ENCODE measurements around the gene CDKAL1.
"Not testable (repeated sequence)": the region's sequence is repeated elsewhere in the genome, so short reads cannot be mapped to it uniquely, and the experiment has no call there.

The CDKAL1 gene

GRCh38 chr6:21195301-21195700, 661.0 kb downstream of the CDKAL1 start:
- not testable (repeated sequence) for H3K4me1 ChIP-seq (ENCODE audit: control insufficient read depth, insufficient read depth, low read length, unreplicated experiment); H3K27ac ChIP-seq (ENCODE audit: low read depth, low read length); H3K79me2 ChIP-seq (ENCODE audit: control insufficient read depth, insufficient read depth, low read length, unreplicated experiment); H3K4me3 ChIP-seq (ENCODE audit: low read depth, low read length); H3K36me3 ChIP-seq (ENCODE audit: insufficient read depth, low read length); H3K27me3 ChIP-seq (ENCODE audit: insufficient read depth, low read length); H2AFZ ChIP-seq (ENCODE audit: low read length, unreplicated experiment)

- Histone ChIP-seq H3K4me1 (ENCODE audit: control insufficient read depth, insufficient read depth, low read length, unreplicated experiment) (no peaks in the 10 kb centered on the region), H3K27me3 (ENCODE audit: insufficient read depth, low read length) (no peaks in the 10 kb centered on the region), H3K79me2 (ENCODE audit: control insufficient read depth, insufficient read depth, low read length, unreplicated experiment) (no peaks in the 10 kb centered on the region), H3K27ac (ENCODE audit: low read depth, low read length) (no peak overlapping the region), H3K36me3 (ENCODE audit: insufficient read depth, low read length) (no peaks in the 10 kb centered on the region), H3K4me3 (ENCODE audit: low read depth, low read length) (no peak overlapping the region), H2AFZ (ENCODE audit: low read length, unreplicated experiment) (no peak overlapping the region)
Observed at GRCh38 chr6:21198032-21198640, 663.9 kb downstream of the CDKAL1 start.

DNA sequence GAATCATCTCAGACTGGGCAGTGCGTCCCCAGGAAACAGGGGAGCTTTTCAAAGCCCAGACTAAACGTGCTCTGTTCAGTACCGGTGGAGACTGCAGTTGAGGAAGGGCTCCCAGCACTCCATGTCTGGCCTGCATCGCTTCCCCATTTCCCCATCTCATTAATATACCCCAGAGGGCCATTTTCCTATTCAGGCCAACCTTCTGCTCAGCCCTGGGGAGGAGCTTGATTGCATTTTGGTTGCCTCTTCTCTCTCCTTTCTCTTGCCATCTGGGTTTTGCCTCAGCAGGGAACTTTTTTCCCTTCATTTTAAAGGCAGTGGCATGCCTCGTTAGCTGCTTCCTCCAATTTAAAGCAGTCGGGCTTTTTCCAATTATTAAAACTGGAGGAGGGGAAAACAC, 665.0 kb downstream of the CDKAL1 start:
- H3K27me3 ChIP-seq (ENCODE audit: insufficient read depth, low read length): no peaks in the 10 kb centered on the region
- H3K4me1 ChIP-seq (ENCODE audit: control insufficient read depth, insufficient read depth, low read length, unreplicated experiment): no peaks in the 10 kb centered on the region
- H3K4me3 ChIP-seq (ENCODE audit: low read depth, low read length): no peak overlapping the region
- H3K36me3 ChIP-seq (ENCODE audit: insufficient read depth, low read length): no peaks in the 10 kb centered on the region
- no peak overlapping the region for H2AFZ ChIP-seq (ENCODE audit: low read length, unreplicated experiment)
- no peaks in the 10 kb centered on the region for H3K79me2 ChIP-seq (ENCODE audit: control insufficient read depth, insufficient read depth, low read length, unreplicated experiment)
- no peak overlapping the region for H3K27ac ChIP-seq (ENCODE audit: low read depth, low read length)

- Histone ChIP-seq H2AFZ (ENCODE audit: low read length, unreplicated experiment) (no peak overlapping the region), H3K4me1 (ENCODE audit: control insufficient read depth, insufficient read depth, low read length, unreplicated experiment) (no peaks in the 10 kb centered on the region), H3K79me2 (ENCODE audit: control insufficient read depth, insufficient read depth, low read length, unreplicated experiment) (no peaks in the 10 kb centered on the region), H3K36me3 (ENCODE audit: insufficient read depth, low read length) (no peaks in the 10 kb centered on the region), H3K27ac (ENCODE audit: low read depth, low read length) (no peak overlapping the region), H3K27me3 (ENCODE audit: insufficient read depth, low read length) (no peaks in the 10 kb centered on the region), H3K4me3 (ENCODE audit: low read depth, low read length) (no peak overlapping the region)
Observed at GRCh38 chr6:21200134-21200870, 666.0 kb downstream of the CDKAL1 start.

DNA sequence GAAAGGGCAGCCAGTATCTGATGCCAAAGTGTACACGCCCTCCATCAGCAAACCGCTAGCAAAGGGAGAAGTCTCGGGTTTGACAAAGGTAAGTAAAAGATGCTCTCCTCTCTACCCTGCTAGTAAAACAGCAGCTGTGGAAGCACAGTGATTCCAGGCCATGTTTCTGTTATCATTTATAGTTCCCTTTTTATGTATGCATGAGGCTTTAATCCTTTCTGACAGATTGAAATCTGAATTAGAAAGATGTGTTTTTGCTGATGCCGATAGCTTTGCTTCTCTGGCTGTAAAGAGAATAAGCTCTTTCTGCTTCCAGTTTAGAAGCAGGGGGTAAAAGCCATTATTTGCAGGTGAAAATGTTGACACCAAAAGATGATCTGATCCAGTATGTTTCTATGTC, 666.9 kb downstream of the CDKAL1 start:
- no peak overlapping the region for H3K4me3 ChIP-seq (ENCODE audit: low read depth, low read length)
- H3K27ac ChIP-seq (ENCODE audit: low read depth, low read length): no peak overlapping the region
- H2AFZ ChIP-seq (ENCODE audit: low read length, unreplicated experiment): no peak overlapping the region
- H3K27me3 ChIP-seq (ENCODE audit: insufficient read depth, low read length): no peaks in the 10 kb centered on the region
- no peaks in the 10 kb centered on the region for H3K36me3 ChIP-seq (ENCODE audit: insufficient read depth, low read length)
- H3K4me1 ChIP-seq (ENCODE audit: control insufficient read depth, insufficient read depth, low read length, unreplicated experiment): no peaks in the 10 kb centered on the region
- no peaks in the 10 kb centered on the region for H3K79me2 ChIP-seq (ENCODE audit: control insufficient read depth, insufficient read depth, low read length, unreplicated experiment)

DNA sequence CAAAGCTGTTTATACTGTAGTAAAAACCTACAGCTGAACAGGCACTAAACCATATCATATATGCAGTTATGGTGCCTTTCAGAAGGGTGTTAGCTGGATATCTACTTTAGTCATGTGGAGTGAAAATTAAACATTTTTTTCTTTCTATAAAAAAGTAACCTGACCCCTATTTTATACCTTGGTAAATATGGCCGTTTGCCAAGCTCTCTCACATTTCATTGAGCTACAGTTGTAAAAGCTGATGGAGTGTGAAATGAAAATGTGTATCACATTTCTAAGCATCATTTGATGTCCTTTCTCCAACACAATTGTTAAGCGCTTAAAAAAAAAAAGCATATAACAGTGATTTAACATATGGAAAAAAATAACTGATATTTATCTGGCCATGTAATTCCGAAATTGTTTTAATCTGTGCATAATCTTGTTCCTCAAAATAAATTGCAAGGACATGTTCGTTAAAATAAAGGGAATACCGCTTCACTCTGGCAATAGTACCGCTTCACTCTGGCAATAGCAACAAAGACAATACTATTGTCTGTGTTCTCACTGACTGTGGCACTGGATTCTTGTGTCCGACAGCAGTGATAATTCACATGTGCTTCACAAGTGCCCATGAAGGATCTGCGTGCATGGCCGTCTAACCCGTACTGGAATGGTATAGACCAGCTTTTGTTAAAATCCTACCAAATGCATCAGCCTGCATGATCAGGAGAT, 667.5 kb downstream of the CDKAL1 start:
- no peak overlapping the region for H2AFZ ChIP-seq (ENCODE audit: low read length, unreplicated experiment)
- H3K4me1 ChIP-seq (ENCODE audit: control insufficient read depth, insufficient read depth, low read length, unreplicated experiment): no peaks in the 10 kb centered on the region
- no peak overlapping the region for H3K27ac ChIP-seq (ENCODE audit: low read depth, low read length)

DNA sequence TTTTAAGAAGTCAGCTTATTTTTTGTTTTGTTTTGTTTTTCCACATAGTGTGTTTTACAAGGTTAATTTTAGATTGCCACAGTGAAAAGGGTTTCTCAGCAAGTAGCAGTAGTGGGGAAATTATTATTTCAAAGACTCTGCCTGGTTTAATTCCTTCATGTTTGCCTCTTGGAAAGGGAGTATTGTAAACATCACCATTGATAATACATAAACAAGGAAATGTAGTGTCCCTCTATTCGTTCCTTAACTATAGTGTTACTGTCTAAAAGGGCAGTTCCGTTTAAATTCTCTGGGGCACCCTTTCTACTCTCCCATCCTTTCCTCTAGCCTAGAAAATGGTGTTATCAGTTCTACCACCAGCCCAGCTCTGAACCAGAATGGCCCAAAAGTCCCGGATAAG, 668.3 kb downstream of the CDKAL1 start:
- Histone ChIP-seq H2AFZ (ENCODE audit: low read length, unreplicated experiment) (no peak overlapping the region), H3K79me2 (ENCODE audit: control insufficient read depth, insufficient read depth, low read length, unreplicated experiment) (no peaks in the 10 kb centered on the region), H3K27ac (ENCODE audit: low read depth, low read length) (no peak overlapping the region), H3K4me1 (ENCODE audit: control insufficient read depth, insufficient read depth, low read length, unreplicated experiment) (no peaks in the 10 kb centered on the region), H3K4me3 (ENCODE audit: low read depth, low read length) (no peak overlapping the region), H3K27me3 (ENCODE audit: insufficient read depth, low read length) (no peaks in the 10 kb centered on the region), H3K36me3 (ENCODE audit: insufficient read depth, low read length) (no peaks in the 10 kb centered on the region)

More for the DNA sequence above, 667.5 kb downstream of the CDKAL1 start:
- Histone ChIP-seq H3K36me3 (ENCODE audit: insufficient read depth, low read length) (no peaks in the 10 kb centered on the region), H3K79me2 (ENCODE audit: control insufficient read depth, insufficient read depth, low read length, unreplicated experiment) (no peaks in the 10 kb centered on the region), H3K27me3 (ENCODE audit: insufficient read depth, low read length) (no peaks in the 10 kb centered on the region), H3K4me3 (ENCODE audit: low read depth, low read length) (no peak overlapping the region)

DNA sequence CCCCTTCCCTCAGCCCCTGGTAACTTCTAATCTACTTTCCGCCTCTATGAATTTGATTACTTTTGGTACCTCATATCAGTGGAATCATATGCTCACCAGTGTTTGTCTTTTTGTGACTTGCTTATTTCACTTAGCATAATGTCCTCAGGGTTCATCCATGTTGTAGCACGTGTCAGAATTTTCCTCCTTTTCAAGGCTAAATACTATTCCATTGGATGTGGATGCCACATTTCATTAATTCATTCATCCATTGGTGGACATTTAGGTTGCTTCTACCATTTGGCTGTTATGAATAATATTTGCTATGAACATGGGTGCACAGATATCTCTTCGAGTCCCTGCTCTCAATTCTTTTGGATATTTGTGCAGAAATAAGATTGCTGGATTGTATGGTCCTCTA, 670.7 kb downstream of the CDKAL1 start:
- no peak overlapping the region for H3K27ac ChIP-seq (ENCODE audit: low read depth, low read length)
- no peaks in the 10 kb centered on the region for H3K79me2 ChIP-seq (ENCODE audit: control insufficient read depth, insufficient read depth, low read length, unreplicated experiment)
- H3K27me3 ChIP-seq (ENCODE audit: insufficient read depth, low read length): no peaks in the 10 kb centered on the region
- no peaks in the 10 kb centered on the region for H3K4me1 ChIP-seq (ENCODE audit: control insufficient read depth, insufficient read depth, low read length, unreplicated experiment)
- H3K36me3 ChIP-seq (ENCODE audit: insufficient read depth, low read length): no peaks in the 10 kb centered on the region
- H3K4me3 ChIP-seq (ENCODE audit: low read depth, low read length): no peak overlapping the region
- H2AFZ ChIP-seq (ENCODE audit: low read length, unreplicated experiment): no peak overlapping the region

- Histone ChIP-seq H3K27me3 (ENCODE audit: insufficient read depth, low read length) (no peaks in the 10 kb centered on the region), H2AFZ (ENCODE audit: low read length, unreplicated experiment) (no peak overlapping the region), H3K4me1 (ENCODE audit: control insufficient read depth, insufficient read depth, low read length, unreplicated experiment) (no peaks in the 10 kb centered on the region), H3K27ac (ENCODE audit: low read depth, low read length) (no peak overlapping the region), H3K79me2 (ENCODE audit: control insufficient read depth, insufficient read depth, low read length, unreplicated experiment) (no peaks in the 10 kb centered on the region), H3K36me3 (ENCODE audit: insufficient read depth, low read length) (no peaks in the 10 kb centered on the region), H3K4me3 (ENCODE audit: low read depth, low read length) (no peak overlapping the region)
Observed at GRCh38 chr6:21208081-21208795, 674.0 kb downstream of the CDKAL1 start.

DNA sequence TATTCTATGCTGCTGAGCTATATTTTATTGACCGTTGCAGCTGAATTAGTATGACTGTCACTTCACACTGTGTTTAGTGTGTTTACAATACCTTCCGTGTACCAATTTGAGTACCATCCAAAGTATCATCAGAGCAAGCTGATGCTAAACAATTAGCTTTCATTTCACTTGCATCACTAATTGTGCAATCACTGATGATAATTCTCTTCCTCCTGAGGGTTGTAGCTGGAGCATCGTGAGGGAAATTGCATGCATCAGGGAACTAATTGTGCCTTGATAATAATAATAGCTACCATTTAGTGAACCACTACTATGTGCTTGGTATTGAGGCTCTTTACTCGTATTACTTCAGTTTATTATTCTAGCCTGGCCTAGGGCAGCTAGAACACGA, 674.5 kb downstream of the CDKAL1 start:
- Histone ChIP-seq H3K4me1 (ENCODE audit: control insufficient read depth, insufficient read depth, low read length, unreplicated experiment) (no peaks in the 10 kb centered on the region), H3K79me2 (ENCODE audit: control insufficient read depth, insufficient read depth, low read length, unreplicated experiment) (no peaks in the 10 kb centered on the region), H3K27me3 (ENCODE audit: insufficient read depth, low read length) (no peaks in the 10 kb centered on the region), H2AFZ (ENCODE audit: low read length, unreplicated experiment) (no peak overlapping the region), H3K36me3 (ENCODE audit: insufficient read depth, low read length) (no peaks in the 10 kb centered on the region), H3K27ac (ENCODE audit: low read depth, low read length) (no peak overlapping the region), H3K4me3 (ENCODE audit: low read depth, low read length) (no peak overlapping the region)

All from ACC112 (cell line).